Coronary artery (tissue), 2 donors: ENCODE data around the gene GOLGA2.

Experiments
- DNase-seq: peaks from one replicate; pipeline ENCODE4 v3.0.0-alpha.2; 2017; ENCODE audit warnings: low spot score
- H3K27ac ChIP-seq, 2 donors: fragments of 200-600 bp; sonication (generic); one replicate each; pipeline ENCODE4 v1.5.1; 2016 to 2019
- H3K4me3 ChIP-seq: fragments of 200-600 bp; sonication (generic); 2 replicates; pipeline ENCODE4 v1.5.1; 2016; ENCODE audit warnings: mild to moderate bottlenecking, moderate library complexity
- TF ChIP-seq, protein P1 (sequence below): fragments of 200-600 bp; sonication (generic); IDR thresholded peaks from one replicate; pipeline ENCODE4 v1.5.1; 2019; ENCODE audit warnings: antibody characterized with exemption

GOLGA2 gene

GRCh38 chr9:128257086-128257825 is 18.6 kb downstream of the GOLGA2 start:
- no peak for DNase-seq
- no peak overlapping the region for H3K4me3 ChIP-seq
- H3K27ac ChIP-seq = no peak overlapping the region
- TF ChIP-seq, protein P1, sequence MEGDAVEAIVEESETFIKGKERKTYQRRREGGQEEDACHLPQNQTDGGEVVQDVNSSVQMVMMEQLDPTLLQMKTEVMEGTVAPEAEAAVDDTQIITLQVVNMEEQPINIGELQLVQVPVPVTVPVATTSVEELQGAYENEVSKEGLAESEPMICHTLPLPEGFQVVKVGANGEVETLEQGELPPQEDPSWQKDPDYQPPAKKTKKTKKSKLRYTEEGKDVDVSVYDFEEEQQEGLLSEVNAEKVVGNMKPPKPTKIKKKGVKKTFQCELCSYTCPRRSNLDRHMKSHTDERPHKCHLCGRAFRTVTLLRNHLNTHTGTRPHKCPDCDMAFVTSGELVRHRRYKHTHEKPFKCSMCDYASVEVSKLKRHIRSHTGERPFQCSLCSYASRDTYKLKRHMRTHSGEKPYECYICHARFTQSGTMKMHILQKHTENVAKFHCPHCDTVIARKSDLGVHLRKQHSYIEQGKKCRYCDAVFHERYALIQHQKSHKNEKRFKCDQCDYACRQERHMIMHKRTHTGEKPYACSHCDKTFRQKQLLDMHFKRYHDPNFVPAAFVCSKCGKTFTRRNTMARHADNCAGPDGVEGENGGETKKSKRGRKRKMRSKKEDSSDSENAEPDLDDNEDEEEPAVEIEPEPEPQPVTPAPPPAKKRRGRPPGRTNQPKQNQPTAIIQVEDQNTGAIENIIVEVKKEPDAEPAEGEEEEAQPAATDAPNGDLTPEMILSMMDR = no peak

GRCh38 chr9:128254855-128255759 is 20.7 kb downstream of the GOLGA2 start:
- Histone ChIP-seq H3K27ac (no peak overlapping the region), H3K4me3 (no peak overlapping the region)
- TF ChIP-seq, protein P1 = peak; percentile 80
- DNase-seq = no peak

DNA sequence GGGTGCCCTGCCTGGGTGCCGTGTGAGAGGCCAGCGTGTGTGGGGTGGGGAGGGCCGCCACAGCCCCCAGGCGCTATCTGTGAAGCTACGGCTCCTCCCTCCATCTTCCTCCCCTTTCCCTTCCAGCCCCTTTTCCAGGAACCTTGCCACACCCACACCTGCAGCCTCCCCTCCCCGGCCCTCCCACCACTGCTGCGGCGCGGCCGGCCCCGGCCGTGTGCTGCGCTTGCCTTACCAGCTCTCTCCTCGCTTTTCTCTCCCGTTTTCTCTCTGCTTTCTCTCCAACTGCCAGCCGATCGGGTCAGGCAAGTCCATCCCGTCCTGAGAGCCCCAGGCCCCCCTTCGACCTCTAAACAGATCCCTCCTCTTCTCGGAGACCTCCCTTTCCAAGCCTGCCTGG is 21.4 kb downstream of the GOLGA2 start:
- TF ChIP-seq, protein P1 = no peak
- DNase-seq = no peak
- Histone ChIP-seq H3K27ac (no peak overlapping the region), H3K4me3 (no peak overlapping the region)

DNA sequence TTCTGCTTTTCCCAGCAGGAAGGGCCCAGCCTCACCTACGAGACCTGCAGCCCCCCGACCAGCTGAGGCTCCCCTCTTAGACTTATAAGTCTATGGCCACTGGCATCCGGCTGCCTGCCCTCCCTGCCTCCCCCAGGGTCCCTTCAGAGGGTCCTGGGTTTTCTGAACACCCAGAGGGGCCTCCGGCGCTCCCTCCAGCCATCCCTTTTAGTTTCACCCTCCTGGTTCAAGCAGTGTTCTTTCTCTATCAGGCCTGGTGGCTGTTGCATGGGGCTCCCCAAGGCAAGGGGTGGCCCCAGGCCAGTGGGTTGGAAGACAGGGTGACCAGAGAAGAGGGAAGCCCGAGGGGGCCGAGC is 21.8 kb downstream of the GOLGA2 start:
- no peak overlapping the region for H3K4me3 ChIP-seq
- TF ChIP-seq, protein P1 = no peak
- no peak overlapping the region for H3K27ac ChIP-seq
- no peak for DNase-seq

DNA sequence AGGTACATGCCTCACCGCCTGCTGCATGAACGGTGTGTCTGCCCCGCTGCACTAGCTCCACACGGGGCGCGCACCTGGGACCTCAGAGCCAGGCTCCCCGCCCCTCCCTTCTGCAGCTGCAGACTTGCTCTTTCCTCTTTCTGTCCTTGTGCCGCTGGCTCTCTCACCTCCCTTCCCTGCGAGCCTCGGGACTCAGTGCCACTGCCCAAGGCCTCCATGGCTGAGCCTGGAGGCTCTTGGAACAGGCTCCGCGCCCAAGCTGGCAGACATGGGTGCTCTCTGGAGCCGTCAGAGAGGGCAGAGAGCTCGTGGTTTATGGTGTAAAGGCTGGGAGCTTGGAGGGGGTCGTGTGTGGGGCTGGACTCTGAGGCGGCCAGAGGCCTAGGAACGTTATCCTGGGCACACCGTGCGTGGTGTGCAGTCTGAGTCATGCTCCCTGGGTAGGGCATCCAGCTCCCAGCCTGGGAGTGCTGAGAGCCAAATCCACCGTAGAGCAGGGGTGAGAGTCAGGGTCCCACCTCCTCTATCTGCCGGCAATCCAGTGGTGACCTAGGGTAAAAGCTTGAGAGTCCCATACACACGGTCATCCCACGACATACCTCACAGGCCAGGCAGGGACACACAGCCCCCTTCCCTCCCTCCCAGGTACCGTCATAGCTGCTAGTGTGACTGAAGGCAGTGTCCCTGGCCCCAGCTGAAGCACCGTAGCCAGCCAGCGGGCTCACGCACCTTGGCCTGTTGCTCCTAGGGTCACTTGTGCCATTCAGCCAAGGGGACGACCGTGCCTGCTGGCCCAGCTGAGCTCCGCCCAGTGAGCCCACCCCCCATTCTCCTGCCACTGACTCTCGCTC is 22.4 kb downstream of the GOLGA2 start:
- DNase-seq = no peak
- TF ChIP-seq, protein P1 = no peak
- Histone ChIP-seq H3K4me3 (no peak overlapping the region), H3K27ac (no peak overlapping the region)

GRCh38 chr9:128252317-128253139 is 23.3 kb downstream of the GOLGA2 start:
- H3K27ac ChIP-seq = no peak overlapping the region
- no peak overlapping the region for H3K4me3 ChIP-seq
- DNase-seq = no peak
- TF ChIP-seq, protein P1 = no peak
